HG02870 (cell line): Measurements from ENCODE around the gene DHX32.

Experiments
- ATAC-seq: cut with Tn5 transposase; IDR thresholded peaks from one replicate; pipeline ENCODE4 v1.9.1; 2021; ENCODE audit warnings: mild to moderate bottlenecking, moderate library complexity; ENCODE audit not compliant: unreplicated experiment

The DHX32 gene

GRCh38 chr10:125816548-125816947 is 64.5 kb downstream of the DHX32 start:
- ATAC-seq, result no peak

- no peak for ATAC-seq
Observed at GRCh38 chr10:125815764-125816163, 65.3 kb downstream of the DHX32 start.

GRCh38 chr10:125812128-125812750 is 68.9 kb downstream of the DHX32 start:
- ATAC-seq, result no peak

GRCh38 chr10:125811251-125811650 is 69.8 kb downstream of the DHX32 start:
- no peak for ATAC-seq

GRCh38 chr10:125808047-125808446 is 73.0 kb downstream of the DHX32 start:
- ATAC-seq, result no peak

GRCh38 chr10:125802739-125803138 is 78.4 kb downstream of the DHX32 start:
- no peak for ATAC-seq

GRCh38 chr10:125802131-125802530 is 79.0 kb downstream of the DHX32 start:
- ATAC-seq, result no peak

- ATAC-seq, result no peak
Observed at GRCh38 chr10:125801574-125801973, 79.5 kb downstream of the DHX32 start.

- ATAC-seq, result no peak
Observed at GRCh38 chr10:125799451-125800182, 81.5 kb downstream of the DHX32 start.

- no peak for ATAC-seq
Observed at GRCh38 chr10:125797994-125798662, 83.0 kb downstream of the DHX32 start.

- ATAC-seq, result no peak
Observed at GRCh38 chr10:125797424-125797823, 83.7 kb downstream of the DHX32 start.

- ATAC-seq, result no peak
Observed at GRCh38 chr10:125795637-125796190, 85.4 kb downstream of the DHX32 start.

- ATAC-seq, result no peak
Observed at GRCh38 chr10:125795128-125795527, 86.0 kb downstream of the DHX32 start.

- no peak for ATAC-seq
Observed at GRCh38 chr10:125792342-125793300, 88.5 kb downstream of the DHX32 start.

GRCh38 chr10:125788156-125789034 is 92.7 kb downstream of the DHX32 start:
- no peak for ATAC-seq
